Ectodermal cell (in vitro differentiated cells): ENCODE measurements around the gene ZFYVE21.

ENCODE experiments used
- H3K27ac ChIP-seq: 2 replicates; pipeline ENCODE4 v1.7.0; 2013; ENCODE audit warnings: mild to moderate bottlenecking, low read depth, low read length; ENCODE audit not compliant: insufficient read depth, poor library complexity, severe bottlenecking
- H3K27me3 ChIP-seq: 2 replicates; pipeline ENCODE4 v1.7.0; 2013; ENCODE audit warnings: mild to moderate bottlenecking, low read length; ENCODE audit not compliant: insufficient read depth, control insufficient read depth, poor library complexity, severe bottlenecking
- H3K36me3 ChIP-seq: one replicate; pipeline ENCODE4 v1.7.0; 2013; ENCODE audit warnings: low read length; ENCODE audit not compliant: control insufficient read depth, insufficient read depth
- H3K4me1 ChIP-seq: one replicate; pipeline ENCODE4 v1.7.0; 2013; ENCODE audit warnings: low read length; ENCODE audit not compliant: control insufficient read depth, insufficient read depth
- H3K4me3 ChIP-seq: 2 replicates; pipeline ENCODE4 v1.7.0; 2013; ENCODE audit warnings: low read depth, low read length, control low read depth; ENCODE audit not compliant: insufficient read depth
- H3K9me3 ChIP-seq: 2 replicates; pipeline ENCODE4 v1.7.0; 2013; ENCODE audit warnings: mild to moderate bottlenecking, low read length, moderate library complexity; ENCODE audit not compliant: control insufficient read depth
- WGBS, 2 experiments: methylation state at CpG; one replicate each; pipeline ENCODE4 v1.1.7; 2013; ENCODE audit warnings: missing lambda C conversion rate in 2 of 2; 5-methylcytosine and 5-hydroxymethylcytosine counted together

ZFYVE21 gene

DNA sequence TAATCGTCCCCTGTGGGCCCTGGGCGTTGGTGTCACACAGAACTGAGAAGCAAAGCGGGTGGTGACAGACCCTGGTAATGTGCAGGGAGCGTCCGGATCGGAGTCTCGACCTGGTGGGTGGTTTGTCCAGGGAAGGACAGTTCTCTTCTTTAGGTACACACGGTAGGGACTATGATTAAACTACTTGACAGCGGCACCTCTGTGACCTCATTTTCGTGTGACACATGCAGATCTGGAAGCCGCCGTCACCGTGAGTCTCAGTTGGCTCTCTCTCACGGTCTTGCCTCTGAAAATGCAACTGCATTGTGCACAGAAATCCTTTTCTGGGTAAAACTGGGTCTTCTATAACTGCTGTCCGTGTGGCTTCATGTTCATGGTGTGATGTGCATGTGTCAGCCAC is 32.5 kb upstream of the ZFYVE21 start:
- H3K4me3 ChIP-seq, result no peak overlapping the region
- H3K27me3 ChIP-seq, result no peaks in the 10 kb centered on the region
- H3K9me3 ChIP-seq, result no peaks in the 10 kb centered on the region
- 89 to 90% methylated on average over 15 of the region's 15 CpGs for WGBS, 2 experiments
- peaks cover 53% of the 10 kb centered on the region for H3K36me3 ChIP-seq
- no peaks in the 10 kb centered on the region for H3K4me1 ChIP-seq
- H3K27ac ChIP-seq, result no peak overlapping the region

DNA sequence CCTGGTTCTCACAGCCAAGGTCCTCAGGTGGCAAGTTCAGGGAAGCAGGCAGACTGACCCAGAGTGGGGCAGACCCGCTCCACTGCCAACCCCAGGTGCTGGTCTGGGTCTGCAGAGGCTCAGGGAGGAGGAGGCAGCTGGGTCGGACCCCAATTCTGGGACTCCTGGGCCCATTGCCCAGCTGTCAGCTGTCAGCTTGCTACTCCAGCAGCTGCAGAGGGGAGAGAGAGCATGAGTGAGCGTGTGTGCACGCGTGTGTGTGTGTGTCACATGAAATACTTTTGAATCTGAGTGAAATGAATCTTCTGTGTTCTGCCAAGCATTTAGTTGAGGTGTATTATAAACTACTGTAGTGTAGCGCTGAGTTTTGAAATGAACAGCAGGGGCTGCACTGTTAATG is 31.1 kb upstream of the ZFYVE21 start:
- Histone ChIP-seq H3K4me1 (no peaks in the 10 kb centered on the region), H3K4me3 (no peak overlapping the region), H3K36me3 (peaks cover 42% of the 10 kb centered on the region), H3K27me3 (no peaks in the 10 kb centered on the region), H3K9me3 (no peaks in the 10 kb centered on the region), H3K27ac (no peak overlapping the region)
- WGBS, 2 experiments, result 95 to 97% methylated on average over 6 of the region's 6 CpGs

DNA sequence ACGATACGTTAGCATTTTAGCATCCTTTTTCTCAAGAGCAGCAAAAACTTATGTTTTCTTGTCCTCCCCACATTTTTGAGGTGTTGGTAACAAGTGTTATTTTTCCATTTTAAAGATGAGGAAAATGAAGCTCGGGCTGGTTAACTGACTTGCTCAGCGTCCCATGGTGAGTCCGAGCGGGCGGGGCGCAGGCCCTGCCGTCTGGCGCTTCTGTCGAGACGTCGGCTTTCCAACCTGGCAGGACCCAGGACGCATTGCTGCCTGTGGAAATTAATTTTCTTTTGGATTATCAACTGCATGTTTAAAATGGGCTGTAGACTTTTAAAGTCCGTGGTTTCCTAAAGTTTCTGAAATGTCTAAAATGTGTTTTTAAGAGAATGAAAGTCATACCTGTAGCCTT is 30.7 kb upstream of the ZFYVE21 start:
- H3K4me3 ChIP-seq, result no peak overlapping the region
- peaks cover 38% of the 10 kb centered on the region for H3K36me3 ChIP-seq
- H3K4me1 ChIP-seq, result no peaks in the 10 kb centered on the region
- H3K27ac ChIP-seq, result no peak overlapping the region
- no peaks in the 10 kb centered on the region for H3K9me3 ChIP-seq
- WGBS, 2 experiments, result 95 to 97% methylated on average over 15 of the region's 15 CpGs
- no peaks in the 10 kb centered on the region for H3K27me3 ChIP-seq

GRCh38 chr14:103685276-103686211 is 30.1 kb upstream of the ZFYVE21 start:
- no peaks in the 10 kb centered on the region for H3K4me1 ChIP-seq
- peaks cover 32% of the 10 kb centered on the region for H3K36me3 ChIP-seq
- H3K9me3 ChIP-seq, result no peaks in the 10 kb centered on the region
- no peak overlapping the region for H3K4me3 ChIP-seq
- H3K27me3 ChIP-seq, result no peaks in the 10 kb centered on the region
- H3K27ac ChIP-seq, result no peak overlapping the region
- 94% methylated on average over 23 of the region's 23 CpGs for WGBS, 2 experiments

- Histone ChIP-seq H3K27me3 (no peaks in the 10 kb centered on the region), H3K9me3 (no peaks in the 10 kb centered on the region), H3K4me3 (no peak overlapping the region), H3K4me1 (no peaks in the 10 kb centered on the region), H3K27ac (no peak overlapping the region), H3K36me3 (peaks cover 23% of the 10 kb centered on the region)
- WGBS, 2 experiments, result 96% methylated on average over 19 of the region's 19 CpGs
Observed at GRCh38 chr14:103686831-103687485, 28.7 kb upstream of the ZFYVE21 start.

DNA sequence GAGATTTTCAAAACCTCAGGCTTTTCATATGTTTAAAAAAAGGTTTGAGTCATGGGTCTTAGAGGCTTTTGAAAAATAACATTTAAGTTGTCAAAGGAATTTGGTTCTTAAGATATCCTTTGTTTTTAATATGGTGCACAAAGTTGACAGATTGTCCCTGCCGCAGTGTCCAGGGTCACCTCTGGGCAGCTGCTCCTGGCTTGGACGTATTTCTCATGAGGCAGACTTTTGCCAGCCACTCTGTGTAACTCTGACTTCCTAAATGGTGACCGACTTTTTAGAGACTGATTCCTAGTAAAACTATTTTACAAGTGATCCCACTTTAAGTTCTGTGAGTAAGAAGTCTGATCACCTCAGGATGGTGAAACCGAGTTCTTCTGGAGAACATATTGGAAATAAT is 27.9 kb upstream of the ZFYVE21 start:
- Histone ChIP-seq H3K4me3 (no peak overlapping the region), H3K4me1 (no peaks in the 10 kb centered on the region), H3K27ac (no peak overlapping the region), H3K27me3 (no peaks in the 10 kb centered on the region), H3K9me3 (no peaks in the 10 kb centered on the region), H3K36me3 (peaks cover 23% of the 10 kb centered on the region)
- 93 to 95% methylated on average over 4 of the region's 4 CpGs for WGBS, 2 experiments

- no peak overlapping the region for H3K4me3 ChIP-seq
- H3K9me3 ChIP-seq, result no peaks in the 10 kb centered on the region
- H3K27ac ChIP-seq, result no peak overlapping the region
- no peaks in the 10 kb centered on the region for H3K4me1 ChIP-seq
- H3K36me3 ChIP-seq, result peaks cover 17% of the 10 kb centered on the region
- 96 to 97% methylated on average over 5 of the region's 5 CpGs for WGBS, 2 experiments
- H3K27me3 ChIP-seq, result no peaks in the 10 kb centered on the region
Observed at GRCh38 chr14:103688441-103688840, 27.2 kb upstream of the ZFYVE21 start.

GRCh38 chr14:103688906-103689902 is 26.4 kb upstream of the ZFYVE21 start:
- WGBS, 2 experiments, result 91 to 93% methylated on average over 16 of the region's 16 CpGs
- no peaks in the 10 kb centered on the region for H3K4me1 ChIP-seq
- no peaks in the 10 kb centered on the region for H3K9me3 ChIP-seq
- H3K36me3 ChIP-seq, result peaks cover 20% of the 10 kb centered on the region
- no peaks in the 10 kb centered on the region for H3K27me3 ChIP-seq
- no peak overlapping the region for H3K27ac ChIP-seq
- H3K4me3 ChIP-seq, result no peak overlapping the region

- no peak overlapping the region for H3K27ac ChIP-seq
- H3K4me3 ChIP-seq, result no peak overlapping the region
- H3K27me3 ChIP-seq, result no peaks in the 10 kb centered on the region
- H3K36me3 ChIP-seq, result peaks cover 20% of the 10 kb centered on the region
- H3K4me1 ChIP-seq, result no peaks in the 10 kb centered on the region
- H3K9me3 ChIP-seq, result no peaks in the 10 kb centered on the region
- WGBS, 2 experiments, result 95% methylated on average over 8 of the region's 8 CpGs
Observed at GRCh38 chr14:103690332-103690731, 25.3 kb upstream of the ZFYVE21 start.
